H4 (cell line): ENCODE measurements around the gene DSC3. TPM values are rescaled to one million over a fixed set of nuclear protein-coding genes. Genes with fewer than 3 reads are reported as not detected.
"Not testable (repeated sequence)": the region's sequence is repeated elsewhere in the genome, so short reads cannot be mapped to it uniquely, and the experiment has no call there.

Experiments used
- DNase-seq: peaks from one replicate; pipeline ENCODE4 v3.0.0-alpha.2; 2015; ENCODE audit warnings: low spot score
- total RNA-seq: library from RNA; depleted of rRNA; stranded (reverse); fragments of >200 nt; shearing (Covaris generic); gene quantifications from 2 replicates; pipeline ENCODE4 v1.2.3, GENCODE V29; 2014

Gene DSC3
- total RNA-seq, 1 experiment from 2014 or later: 0.02 TPM

DNA sequence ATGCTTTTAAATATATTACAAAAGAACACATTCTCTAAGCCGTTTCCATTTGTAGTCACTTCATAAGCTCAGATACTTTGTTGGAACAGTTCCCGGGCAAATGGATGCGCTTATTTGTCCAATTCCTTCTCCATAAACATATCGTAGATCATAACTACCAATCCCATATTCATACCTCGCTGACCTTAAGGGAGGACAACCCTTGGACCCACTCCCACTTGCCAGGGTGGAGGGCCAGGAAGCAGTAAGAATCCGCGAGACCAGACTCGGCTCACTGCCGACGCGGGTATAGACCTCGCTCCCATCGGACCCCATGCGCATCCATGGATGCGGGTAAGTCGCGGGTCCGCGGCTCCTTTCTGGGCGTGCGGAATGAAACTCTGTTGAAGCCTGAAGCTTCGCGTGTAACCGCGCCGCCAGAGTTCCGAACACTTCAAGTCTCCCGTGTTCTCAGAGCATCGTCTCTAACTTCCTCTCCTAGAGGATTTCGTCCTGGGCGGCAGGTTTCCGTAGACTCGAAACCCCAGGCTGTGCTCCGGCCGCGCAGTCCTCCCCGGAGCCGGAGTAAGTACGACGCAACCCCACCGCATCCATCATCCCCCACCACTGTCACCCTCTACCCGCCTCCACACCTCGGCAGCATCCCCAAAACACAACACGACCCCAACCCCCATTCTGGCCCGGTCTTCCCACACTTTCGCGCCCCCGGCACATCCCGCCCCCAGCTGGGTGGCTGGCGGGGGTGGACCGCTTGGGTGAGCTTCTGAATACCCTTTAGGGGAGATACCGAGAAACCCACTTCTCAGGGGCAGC lies 1.1 kb downstream of the DSC3 start:
- DNase-seq: no peak

DNA sequence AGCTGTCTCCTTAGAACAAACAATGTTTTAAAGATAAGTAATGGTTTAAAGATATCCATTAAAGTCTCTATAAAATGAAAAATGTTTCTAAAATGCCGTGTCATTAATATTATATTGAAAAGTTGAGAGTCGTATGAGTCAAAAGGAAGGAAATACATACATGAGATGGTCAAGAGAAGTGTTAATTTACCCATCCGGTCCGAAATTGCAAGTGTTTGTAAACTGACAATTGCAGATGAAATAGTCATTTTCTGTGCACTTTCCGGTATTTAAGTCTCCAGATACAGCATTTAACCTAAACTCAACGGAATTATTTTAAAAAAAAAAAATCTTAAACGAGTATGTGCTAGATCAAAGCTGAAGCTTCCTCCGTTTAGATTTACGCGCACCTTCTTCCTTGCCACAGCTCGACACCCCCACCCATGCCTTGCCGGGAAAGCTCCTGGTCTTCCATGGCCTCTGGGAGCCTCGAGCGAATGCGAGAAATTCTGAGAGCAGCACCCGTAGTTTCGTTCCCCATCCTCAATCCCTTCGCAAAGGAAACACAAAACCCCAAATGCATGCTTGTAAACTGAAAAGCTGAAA lies 1.8 kb downstream of the DSC3 start:
- DNase-seq: no peak

DNA sequence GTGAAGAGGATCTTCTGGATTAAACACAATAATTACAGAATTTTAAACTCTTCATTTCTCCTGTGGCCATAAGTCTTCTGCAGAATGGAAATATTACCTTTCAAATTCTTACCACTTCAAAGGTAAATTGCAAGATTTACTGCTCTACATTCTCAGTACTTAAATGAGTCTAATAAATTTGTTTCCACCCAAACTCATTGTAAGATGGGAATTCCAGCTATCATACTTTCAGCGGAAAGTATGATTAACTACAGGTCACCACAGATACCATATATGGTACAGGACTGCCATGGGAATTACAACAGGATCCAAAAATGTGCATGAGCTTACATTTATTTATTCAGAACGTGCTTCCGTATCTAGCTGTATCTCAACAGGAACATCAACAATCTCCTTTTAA lies 3.1 kb downstream of the DSC3 start:
- DNase-seq: no peak

DNA sequence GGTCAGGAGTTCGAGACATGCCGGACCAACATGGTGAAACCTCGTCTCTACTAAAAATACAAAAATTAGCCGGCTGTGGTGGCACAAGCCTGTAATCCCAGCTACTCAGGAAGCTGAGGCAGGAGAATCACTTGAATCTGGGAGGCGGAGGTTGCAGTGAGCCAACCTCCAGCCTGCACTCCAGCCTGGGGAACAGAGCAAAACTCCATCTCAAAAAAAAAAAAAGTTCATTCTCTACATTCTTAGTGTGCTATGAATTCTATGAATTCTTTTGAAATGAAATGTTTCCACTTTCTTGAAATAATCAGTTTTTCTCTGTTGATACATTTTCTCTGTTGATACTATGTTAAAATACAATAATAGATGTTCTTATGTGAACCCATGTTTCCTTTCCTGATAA lies 4.9 kb downstream of the DSC3 start:
- DNase-seq: not testable (repeated sequence)

DNA sequence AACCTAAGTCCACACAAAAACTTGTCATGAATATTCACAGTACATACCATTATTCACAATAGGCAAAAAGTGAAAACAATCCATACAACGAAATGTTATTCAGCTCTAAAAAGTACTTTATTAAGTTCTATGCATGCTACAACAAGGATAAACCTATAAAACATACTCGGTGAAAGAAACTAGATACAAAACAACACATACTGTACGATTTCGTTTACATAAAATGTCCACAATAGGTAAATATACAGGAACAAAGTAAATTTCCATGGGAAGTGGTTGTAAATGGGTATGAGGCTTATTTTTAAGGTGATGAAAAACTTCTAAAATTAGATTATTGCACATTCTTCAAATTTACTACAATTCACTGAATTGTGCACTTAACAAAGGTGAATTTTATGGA lies 8.0 kb downstream of the DSC3 start:
- no peak for DNase-seq

DNA sequence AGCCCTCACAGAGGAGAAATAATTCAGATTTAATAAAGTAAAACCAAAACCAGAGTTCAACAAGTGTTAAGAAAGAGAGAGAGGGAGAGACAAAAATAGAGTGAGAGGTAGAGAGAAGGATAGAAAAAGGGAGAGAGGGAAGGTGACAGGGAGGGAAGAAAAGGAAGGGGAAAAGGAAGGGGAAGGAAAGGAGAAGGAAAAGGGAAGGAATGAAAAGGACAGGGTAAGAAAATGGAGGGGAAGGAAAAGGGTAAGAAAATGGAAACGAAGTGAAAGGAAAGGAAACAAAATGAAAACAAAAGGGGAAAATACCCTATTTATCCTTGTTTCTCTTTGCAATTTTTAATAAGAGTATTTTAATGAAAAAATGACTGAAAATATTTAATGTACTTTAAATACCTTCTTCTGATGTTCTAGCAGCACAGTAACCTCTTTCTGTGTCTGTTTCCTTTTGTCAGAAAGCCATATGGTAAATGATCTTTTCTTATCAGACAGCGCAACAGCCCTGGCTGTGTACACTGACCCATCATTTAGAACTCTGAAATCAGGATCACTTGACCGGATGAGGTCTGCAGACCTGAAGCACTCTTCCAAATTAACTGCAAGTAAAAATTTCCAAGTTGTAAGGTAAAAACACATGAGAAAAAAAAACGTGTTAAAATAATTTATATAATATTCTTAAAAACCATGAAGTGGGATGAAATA lies 11.8 kb downstream of the DSC3 start:
- DNase-seq: no peak

DNA sequence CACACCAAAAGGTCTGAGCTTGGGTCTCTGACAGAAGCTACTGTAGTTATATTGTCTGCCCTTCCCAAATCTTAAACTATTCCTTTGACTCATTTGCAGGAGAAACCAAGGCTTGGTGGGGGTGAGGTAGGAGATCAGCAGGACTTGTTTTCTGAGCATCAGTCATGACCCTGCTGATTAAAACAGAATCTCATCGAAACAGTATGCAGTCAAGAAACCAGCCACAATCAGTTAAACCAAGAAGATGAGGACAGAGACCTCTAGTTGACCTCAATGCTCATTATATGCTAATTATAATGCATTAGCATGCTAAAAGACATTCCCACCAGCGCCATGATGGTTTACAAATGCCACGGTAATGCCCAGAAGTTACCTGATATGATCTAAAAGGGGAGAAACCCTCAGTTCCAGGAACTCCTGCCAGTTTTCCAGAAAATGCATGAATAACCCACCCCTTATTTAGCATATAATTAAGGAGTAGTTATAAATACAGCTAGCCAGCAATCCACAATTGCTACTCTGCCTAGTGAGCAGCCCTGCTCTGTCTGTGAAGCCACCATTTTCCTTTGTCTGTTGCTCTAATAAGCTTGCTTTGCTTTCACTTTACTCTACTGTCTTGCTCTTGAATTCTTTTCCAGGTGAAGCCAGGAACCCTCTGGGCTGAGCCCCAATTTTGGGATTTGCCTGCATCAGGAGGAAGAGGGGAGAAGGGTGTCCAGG lies 26.7 kb downstream of the DSC3 start:
- no peak for DNase-seq

DNA sequence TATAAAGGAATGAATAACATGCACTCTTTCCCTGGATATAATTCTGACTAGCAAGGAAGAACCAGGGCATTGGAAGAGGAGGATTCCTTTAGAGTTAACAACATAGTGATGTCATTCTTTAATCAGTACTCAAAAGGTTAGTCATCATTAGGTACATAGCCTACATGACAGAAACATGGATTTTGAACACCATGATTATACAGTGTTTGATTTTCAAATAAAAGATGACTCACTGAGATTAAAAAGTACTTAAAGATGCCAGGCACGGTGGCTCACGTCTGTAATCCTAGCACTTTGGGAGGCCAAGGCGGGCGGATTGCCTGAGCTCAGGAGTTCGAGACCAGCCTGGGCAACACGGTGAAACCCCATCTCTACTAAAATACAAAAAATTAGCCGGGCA lies 31.1 kb downstream of the DSC3 start:
- peak; percentile 91 for DNase-seq

DNA sequence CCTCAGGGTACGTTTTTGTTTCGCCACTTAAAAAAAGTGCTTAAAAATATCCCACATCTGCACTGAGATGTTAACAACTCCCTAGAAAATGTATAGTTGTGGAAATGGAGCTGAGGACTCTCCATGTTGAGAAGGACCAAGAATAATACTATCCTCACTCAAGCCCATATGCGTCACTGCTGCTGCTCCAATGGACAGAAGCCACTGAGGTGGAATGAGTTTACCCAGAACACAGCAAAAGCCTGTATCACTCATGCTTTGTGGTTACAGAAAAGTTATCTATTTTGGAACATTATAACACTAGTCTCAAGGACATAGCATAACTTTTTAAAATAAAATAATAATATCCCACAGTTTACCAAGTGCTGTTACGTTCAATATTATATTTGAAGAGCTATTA lies 31.9 kb downstream of the DSC3 start:
- no peak for DNase-seq

DNA sequence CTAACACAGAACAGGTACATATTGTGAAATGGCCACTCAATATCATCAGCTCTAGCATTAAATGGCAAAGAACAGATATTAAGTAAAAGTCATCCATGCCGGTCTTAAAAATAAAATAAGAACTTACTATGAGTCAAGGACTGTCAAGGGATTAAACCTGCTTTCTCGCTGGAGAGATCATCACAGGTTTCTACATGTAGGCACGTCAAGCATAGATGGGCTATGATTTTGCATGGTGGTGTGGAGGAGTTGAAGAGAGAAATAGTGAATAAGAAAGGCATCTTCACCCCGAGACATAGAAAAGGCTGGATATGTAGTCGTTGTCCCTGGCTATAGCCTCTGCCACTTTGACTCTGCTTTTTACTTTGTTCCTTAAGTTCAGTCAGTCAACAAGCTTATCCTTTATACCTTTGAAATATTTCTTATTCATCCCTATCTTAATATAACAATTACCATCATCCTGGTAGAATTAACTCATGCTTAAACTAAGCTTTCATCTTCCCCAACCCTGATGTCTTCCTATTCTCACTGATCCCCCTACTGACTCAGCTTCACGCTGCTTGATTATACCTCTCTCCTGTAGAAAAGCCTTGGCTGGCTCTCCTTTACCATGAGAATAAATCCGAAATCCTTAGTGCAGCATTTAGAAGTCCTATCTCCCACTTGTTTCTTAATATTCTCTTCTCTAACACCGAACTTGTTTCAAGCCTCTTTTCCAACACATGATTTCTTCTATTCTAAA lies 42.5 kb downstream of the DSC3 start:
- no peak for DNase-seq

DNA sequence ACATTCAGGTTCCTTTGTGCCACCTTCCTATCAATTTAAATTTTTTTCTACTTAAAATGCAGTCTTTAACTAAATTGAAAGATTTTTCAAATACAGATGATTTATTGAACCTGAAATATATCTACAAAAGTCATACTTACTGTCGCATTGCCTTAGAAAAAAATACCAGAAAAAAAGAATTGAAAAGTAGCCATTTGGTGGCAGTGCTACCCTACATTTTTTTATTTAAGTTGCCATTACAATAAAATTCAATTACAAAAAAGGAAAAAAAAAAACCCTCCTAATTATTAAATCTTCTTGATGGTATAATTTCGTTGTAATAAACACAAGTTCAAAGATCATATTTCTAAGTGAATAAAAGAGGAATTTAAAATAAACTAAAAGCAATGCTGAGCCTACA lies 43.4 kb downstream of the DSC3 start:
- DNase-seq: no peak

DNA sequence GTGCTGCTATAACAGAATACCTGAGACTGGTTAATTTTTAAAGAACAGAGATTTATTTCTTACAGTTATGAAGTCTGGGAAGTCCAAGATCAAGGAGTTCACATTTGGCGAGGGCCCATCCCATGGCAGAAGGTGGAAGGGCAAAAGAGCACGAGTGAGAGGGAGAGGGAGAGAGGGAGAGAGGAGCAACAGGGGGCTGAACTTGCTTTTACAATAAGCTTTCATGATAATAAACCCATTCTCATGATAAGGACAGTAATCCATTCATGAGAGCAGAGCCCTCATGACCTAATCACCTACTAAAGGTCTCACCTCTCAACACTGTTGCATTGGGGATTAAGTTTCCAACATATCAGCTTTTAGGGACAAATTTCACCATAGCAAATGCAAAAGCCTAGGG lies 45.3 kb downstream of the DSC3 start:
- no peak for DNase-seq

DNA sequence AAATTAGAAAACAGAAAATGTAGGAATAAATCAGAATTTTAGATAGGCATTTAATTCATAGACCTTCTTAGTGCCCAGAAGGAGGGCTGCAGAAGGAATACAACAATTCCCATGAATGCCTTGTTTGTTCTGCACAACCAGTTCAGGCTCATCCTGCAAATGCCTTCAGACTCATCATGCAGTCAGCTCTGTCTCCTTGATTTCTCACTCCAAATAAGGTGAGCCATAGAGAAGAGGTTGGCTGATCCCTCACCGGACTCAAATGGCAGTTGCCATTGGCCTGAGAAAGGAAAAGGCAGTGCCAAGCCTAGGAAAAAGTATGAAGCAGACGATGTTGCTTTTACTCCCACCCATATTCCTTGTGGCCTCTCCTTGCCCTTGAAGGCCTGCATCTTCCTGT lies 50.3 kb downstream of the DSC3 start:
- no peak for DNase-seq

DNA sequence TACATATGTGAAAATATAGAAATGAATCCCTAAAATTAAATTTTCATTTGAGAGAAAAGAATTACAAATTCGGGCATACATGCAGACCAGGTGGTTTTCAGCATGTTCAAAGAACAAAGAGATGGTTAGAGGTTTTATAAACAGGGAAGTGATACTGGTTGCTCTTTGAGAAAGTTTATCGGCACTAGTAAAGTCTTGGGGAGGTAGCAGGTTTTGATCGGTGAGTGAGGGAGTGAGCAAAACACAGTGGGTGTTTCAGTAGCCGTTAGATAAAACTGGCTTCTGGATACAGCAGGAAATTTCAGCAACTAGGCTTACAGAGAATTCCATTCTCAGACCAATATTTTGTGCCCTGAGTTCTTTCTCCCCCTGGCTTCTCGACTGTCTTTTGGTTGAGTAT lies 51.1 kb downstream of the DSC3 start:
- DNase-seq: no peak

DNA sequence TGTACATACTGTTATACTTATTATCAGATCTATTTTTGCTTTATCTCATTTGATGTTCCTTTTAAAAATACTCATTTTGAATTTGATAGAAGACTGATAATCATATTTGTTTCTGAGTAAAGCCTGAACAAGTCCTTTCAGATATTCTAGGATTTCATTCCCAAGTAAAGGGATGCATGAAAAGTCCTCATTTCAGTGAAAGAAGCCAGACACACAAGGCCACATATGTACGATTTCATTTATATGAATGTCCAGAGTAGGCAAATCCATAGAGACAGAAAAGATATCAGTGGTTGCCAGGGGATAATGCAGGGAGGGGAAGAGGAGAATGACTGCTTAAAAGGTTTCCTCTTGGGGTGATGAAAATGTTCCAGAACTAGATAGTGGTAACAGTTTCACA lies 53.4 kb downstream of the DSC3 start:
- no peak for DNase-seq

DNA sequence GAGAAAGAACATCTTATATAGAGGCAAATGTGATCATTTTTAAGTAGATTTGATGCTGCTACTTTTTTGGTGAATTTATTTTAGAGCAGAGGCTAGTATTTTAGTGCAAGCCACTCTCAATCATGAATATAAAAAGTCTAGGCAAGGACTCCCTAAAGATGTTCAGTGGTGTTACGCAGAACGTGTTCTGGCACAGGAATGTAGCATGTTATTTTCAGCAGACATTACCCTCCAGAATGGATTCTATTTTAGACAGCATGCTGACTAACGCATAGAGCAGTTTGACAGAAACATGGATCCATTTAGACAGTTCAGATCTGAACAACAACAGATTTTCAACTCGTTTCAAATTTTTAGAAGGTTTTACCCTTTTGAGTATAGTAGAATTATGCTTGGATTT lies 54.1 kb downstream of the DSC3 start:
- no peak for DNase-seq

DNA sequence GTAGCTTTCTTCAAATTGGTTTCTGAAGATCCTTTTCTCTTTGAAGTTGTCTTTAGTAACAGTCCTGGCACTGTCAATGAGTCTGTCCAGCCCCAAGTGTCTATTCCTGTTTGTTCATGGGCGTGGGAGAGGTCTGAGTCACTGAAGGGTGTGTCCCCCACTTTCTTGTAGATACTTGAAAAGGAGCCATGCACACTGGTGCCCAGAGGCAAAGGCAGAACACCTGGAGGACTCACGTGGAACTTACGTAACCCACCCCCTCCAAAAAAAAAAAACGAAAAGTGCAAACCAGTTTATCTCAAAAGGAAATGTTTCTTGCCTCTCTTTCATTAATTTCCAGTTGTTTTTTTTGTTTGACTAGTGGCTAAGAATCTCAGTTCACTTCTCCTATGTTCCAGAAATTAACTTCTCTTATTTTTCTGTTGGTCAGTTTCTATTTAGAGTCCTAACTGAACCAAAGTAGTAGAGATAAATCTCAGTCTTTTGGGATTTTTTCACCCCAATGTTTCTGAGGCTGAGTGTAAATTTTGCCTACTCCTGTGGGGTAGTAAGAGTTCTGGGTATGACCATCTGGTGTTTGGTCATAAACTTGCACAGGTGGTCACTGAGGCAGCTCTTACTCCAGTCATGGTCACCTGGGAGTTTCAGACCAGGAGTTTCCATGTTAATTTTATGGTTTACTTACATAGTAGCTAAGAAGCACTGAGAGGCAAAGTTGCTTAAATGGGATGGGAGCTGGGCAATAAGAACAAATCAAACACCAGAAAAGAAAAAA lies 54.9 kb downstream of the DSC3 start:
- DNase-seq: peak; percentile 49

DNA sequence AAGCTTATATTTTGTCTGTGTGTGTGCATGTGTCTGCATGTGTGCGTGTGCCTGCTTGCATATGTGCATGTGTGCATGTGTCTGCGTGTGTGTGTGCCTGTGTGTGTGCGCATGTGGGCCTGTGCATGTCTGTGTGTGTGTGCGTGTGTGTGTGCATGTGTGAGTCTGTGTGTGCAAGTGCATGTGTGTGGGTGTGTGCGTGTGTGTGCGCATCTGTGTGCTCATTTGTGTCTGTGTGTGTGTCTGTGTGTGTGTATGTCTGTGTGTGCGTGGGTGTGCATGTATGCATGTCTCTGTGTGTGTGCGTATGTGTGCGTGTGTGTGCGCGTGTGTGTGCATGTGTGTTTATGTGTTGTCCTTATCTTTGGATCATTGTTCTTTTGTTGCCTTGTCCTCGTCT lies 56.8 kb downstream of the DSC3 start:
- DNase-seq: no peak

DNA sequence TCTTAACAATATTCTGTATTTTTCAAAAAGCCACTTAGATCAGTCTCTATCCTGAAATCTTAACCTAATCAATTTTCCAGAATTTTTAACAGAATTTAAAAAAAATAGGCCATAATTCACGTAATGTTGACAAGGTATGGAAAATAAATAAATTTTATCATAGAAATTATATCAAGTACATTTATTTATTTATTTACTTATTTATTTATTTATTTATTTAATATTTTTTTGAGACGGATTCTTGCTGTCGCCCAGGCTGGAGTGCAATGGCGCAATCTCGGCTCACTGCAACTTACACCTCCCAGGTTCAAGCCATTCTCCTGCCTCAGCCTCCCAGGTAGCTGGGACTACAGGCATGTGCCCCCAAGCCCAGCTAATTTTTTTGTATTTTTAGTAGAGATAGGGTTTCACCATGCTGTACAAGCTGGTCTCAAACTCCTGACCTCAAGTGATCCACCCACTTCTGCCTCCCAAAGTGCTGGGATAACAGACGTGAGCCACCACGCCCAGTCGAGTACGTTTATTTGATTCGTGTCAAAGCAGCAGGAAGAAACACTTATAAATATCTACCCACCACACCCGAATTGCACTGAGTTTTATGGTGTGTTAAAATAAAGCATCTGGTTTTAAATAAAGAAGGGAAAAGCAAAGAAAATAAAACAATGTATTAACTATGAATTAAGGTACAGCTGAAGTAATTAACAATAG lies 60.1 kb downstream of the DSC3 start:
- DNase-seq: no peak

DNA sequence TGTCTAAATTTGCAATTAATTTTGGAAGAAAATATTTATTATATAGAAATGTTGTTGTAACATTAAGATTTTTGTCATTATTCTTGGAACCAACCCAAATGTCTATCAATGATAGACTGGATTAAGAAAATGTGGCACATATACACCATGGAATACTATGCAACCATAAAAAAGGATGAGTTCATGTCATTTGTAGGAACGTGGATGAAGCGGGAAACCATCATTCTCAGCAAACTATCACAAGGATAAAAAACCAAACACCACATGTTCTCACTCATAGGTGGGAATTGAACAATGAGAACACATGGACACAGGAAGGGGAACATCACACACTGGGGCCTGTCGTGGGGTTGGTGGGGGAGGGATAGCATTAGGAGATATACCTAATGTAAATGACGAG lies 64.5 kb downstream of the DSC3 start:
- DNase-seq: not testable (repeated sequence)
